Neuronal stem cell (in vitro differentiated cells): ENCODE data around the gene CAVIN4.

Experiments used
- DNase-seq: peaks from one replicate; pipeline ENCODE4 v3.0.0-alpha.2; 2013; ENCODE audit warnings: low spot score
- H2AFZ ChIP-seq: one replicate; pipeline ENCODE4 v1.6.1; 2013; ENCODE audit warnings: mild to moderate bottlenecking, low read length, inconsistent platforms
- H2AK5ac ChIP-seq: 2 replicates; pipeline ENCODE4 v1.6.1; 2013; ENCODE audit warnings: low read depth, mild to moderate bottlenecking, inconsistent platforms, low read length, moderate library complexity, mixed read lengths
- H2BK120ac ChIP-seq: 2 replicates; pipeline ENCODE4 v1.6.1; 2013; ENCODE audit warnings: low read depth, mild to moderate bottlenecking, inconsistent platforms, low read length, moderate library complexity, mixed read lengths
- H2BK12ac ChIP-seq: one replicate; pipeline ENCODE4 v1.6.1; 2013; ENCODE audit warnings: low read length, inconsistent platforms
- H2BK15ac ChIP-seq: 2 replicates; pipeline ENCODE4 v1.6.1; 2013; ENCODE audit warnings: mild to moderate bottlenecking, low read length, inconsistent platforms, mixed read lengths
- H2BK5ac ChIP-seq: one replicate; pipeline ENCODE4 v1.6.1; 2013; ENCODE audit warnings: inconsistent platforms, mild to moderate bottlenecking, low read length, moderate library complexity
- H3K14ac ChIP-seq: one replicate; pipeline ENCODE4 v1.6.1; 2013; ENCODE audit warnings: low read length, inconsistent platforms
- H3K18ac ChIP-seq: 2 replicates; pipeline ENCODE4 v1.6.1; 2013; ENCODE audit warnings: low read length, inconsistent platforms
- H3K23ac ChIP-seq: 2 replicates; pipeline ENCODE4 v1.6.1; 2013; ENCODE audit warnings: low read depth, mild to moderate bottlenecking, mixed read lengths, low read length, inconsistent platforms; ENCODE audit not compliant: poor library complexity
- H3K27ac ChIP-seq: replicated peaks from 3 replicates; pipeline ENCODE4 v1.5.1; 2013; ENCODE audit warnings: low read length, inconsistent platforms
- H3K27me3 ChIP-seq, 3 experiments: 2 replicates each; pipeline ENCODE4 v1.6.1; 2013; ENCODE audit warnings: low read length in 3 of 3, mild to moderate bottlenecking in 2 of 3, inconsistent platforms in 1 of 3, low read depth in 1 of 3, mixed read lengths in 1 of 3, moderate library complexity in 1 of 3; ENCODE audit not compliant: control insufficient read depth in 3 of 3, insufficient read depth in 3 of 3
- H3K36me3 ChIP-seq, 2 donors: replicated peaks in 1 of 2; 2 replicates each; pipeline ENCODE4 v1.6.1; 2013; ENCODE audit warnings: low read length in 2 of 2; ENCODE audit not compliant: control insufficient read depth in 2 of 2, insufficient read depth in 2 of 2
- H3K4ac ChIP-seq: 2 replicates; pipeline ENCODE4 v1.6.1; 2013; ENCODE audit warnings: inconsistent platforms, mild to moderate bottlenecking, low read length, moderate library complexity
- H3K4me1 ChIP-seq, 2 donors: 1 replicate in 1 of 2; 2 replicates in 1 of 2; pipeline ENCODE4 v1.6.1; 2013; ENCODE audit warnings: low read length in 2 of 2, low read depth in 1 of 2; ENCODE audit not compliant: control insufficient read depth in 2 of 2, insufficient read depth in 1 of 2
- H3K4me2 ChIP-seq: one replicate; pipeline ENCODE4 v1.6.1; 2013; ENCODE audit warnings: mild to moderate bottlenecking, low read length, inconsistent platforms; ENCODE audit not compliant: insufficient read depth, poor library complexity, severe bottlenecking
- H3K4me3 ChIP-seq, 2 donors: 2 replicates each; pipeline ENCODE4 v1.5.1; 2013; ENCODE audit warnings: low read length in 2 of 2, mild to moderate bottlenecking in 2 of 2, inconsistent platforms in 1 of 2, moderate library complexity in 1 of 2
- H3K79me1 ChIP-seq: one replicate; pipeline ENCODE4 v1.6.1; 2013; ENCODE audit warnings: low read depth, mild to moderate bottlenecking, inconsistent platforms, low read length, moderate library complexity
- H3K9ac ChIP-seq: one replicate; pipeline ENCODE4 v1.6.1; 2013; ENCODE audit warnings: mild to moderate bottlenecking, low read depth, low read length, inconsistent platforms; ENCODE audit not compliant: poor library complexity
- H3K9me3 ChIP-seq, 2 donors: replicated peaks in 1 of 2; 2 replicates each; pipeline versions ENCODE3 to v1.6.1; 2013; ENCODE audit warnings: low read length in 2 of 2, mild to moderate bottlenecking in 2 of 2, inconsistent platforms in 1 of 2, low read depth in 1 of 2, mixed read lengths in 1 of 2, moderate library complexity in 1 of 2; ENCODE audit not compliant: control insufficient read depth in 2 of 2, insufficient read depth in 1 of 2
- H4K8ac ChIP-seq: one replicate; pipeline ENCODE4 v1.6.1; 2013; ENCODE audit warnings: low read depth, mild to moderate bottlenecking, inconsistent platforms, low read length, moderate library complexity
- H4K91ac ChIP-seq: one replicate; pipeline ENCODE4 v1.6.1; 2013; ENCODE audit warnings: low read length, low read depth, mild to moderate bottlenecking, inconsistent platforms; ENCODE audit not compliant: poor library complexity
- whole genome bisulfite sequencing, 2 donors: extraction: QIAGEN DNeasy Blood & Tissue Kit; methylation state at CpG; one replicate each; pipeline ENCODE4 v1.1.7; 2013; ENCODE audit warnings: missing lambda C conversion rate in 2 of 2, mixed read lengths in 1 of 2; ENCODE audit not compliant: insufficient read length in 2 of 2, insufficient replicate concordance in 1 of 2; ENCODE audit errors: extremely low coverage in 2 of 2; 5-methylcytosine and 5-hydroxymethylcytosine counted together

CAVIN4 gene

DNA sequence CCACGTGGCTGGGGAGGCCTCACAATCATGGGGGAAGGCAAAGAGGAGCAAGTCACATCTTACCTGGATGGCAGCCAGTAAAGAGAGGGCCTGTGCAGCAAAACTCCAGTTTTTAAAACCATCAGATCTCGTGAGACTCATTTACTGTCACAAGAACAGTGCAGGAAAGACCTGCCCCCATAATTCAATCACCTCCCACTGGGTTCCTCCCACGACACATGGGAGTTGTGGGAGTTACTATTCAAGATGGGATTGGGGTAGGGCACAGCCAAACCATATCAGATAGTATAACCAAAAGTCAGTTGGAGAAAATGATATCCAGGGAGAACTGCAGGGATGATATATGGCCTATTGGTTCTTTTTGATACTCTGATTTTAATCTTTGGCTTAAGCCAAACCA is 10.0 kb upstream of the CAVIN4 start:
- no peak overlapping the region for H2BK5ac ChIP-seq
- H3K4me3 ChIP-seq: no peak overlapping the region

DNA sequence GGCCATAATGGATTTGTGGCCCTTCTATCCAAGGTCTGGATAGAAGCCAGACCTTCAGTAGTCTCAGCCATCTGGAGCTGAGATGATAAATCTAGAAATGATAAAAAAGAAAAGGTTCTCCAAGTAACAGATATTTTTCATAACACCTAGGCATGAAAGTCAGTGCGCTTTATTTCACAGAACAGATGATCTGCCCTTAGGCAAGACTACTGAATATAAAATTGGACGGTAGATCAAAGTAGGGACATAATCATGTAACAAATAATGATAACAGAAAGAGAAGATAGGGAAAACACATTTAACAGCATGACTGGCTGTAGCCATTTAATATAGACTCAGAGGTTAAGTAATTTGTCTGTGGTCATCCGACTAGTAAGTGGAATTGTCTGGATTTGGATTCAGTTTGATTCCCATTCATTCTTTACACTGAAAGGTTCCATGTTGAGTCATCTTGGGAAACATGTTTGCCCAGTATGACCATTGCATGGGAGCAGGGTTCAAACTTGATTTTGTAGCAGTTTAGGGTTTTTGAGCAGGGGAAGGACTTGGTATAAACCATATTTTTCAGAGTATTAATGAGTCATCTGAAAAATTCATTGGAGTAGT is 4.1 kb upstream of the CAVIN4 start:
- Histone ChIP-seq H3K27ac (no peak overlapping the region), H3K36me3 (peaks cover 17 to 100% of the 10 kb centered on the region in 2 donors), H3K4me2 (no peak overlapping the region), H2BK120ac (no peak overlapping the region), H3K18ac (no peak overlapping the region), H4K8ac (no peak overlapping the region), H3K4ac (no peak overlapping the region), H3K27me3 (no peaks in the 10 kb centered on the region), H3K14ac (no peak overlapping the region), H4K91ac (no peak overlapping the region), H2BK12ac (no peak overlapping the region), H2BK5ac (no peak overlapping the region), H3K9ac (no peak overlapping the region), H3K79me1 (no peaks in the 10 kb centered on the region), H3K9me3 (peaks cover 0 to 10% of the 10 kb centered on the region in 2 donors), H2AK5ac (no peak overlapping the region), H2BK15ac (no peak overlapping the region), H3K23ac (no peak overlapping the region), H3K4me3 (no peak overlapping the region), H2AFZ (no peak overlapping the region), H3K4me1 (no peaks in the 10 kb centered on the region)
- no peak for DNase-seq
- no CpG with 5 or more reads among the region's 3 CpGs for WGBS, 2 donors

More for the DNA sequence above, 10.0 kb upstream of the CAVIN4 start:
- H2BK120ac ChIP-seq: no peak overlapping the region
- DNase-seq: no peak
- H3K36me3 ChIP-seq: peaks cover 23 to 97% of the 10 kb centered on the region in 2 donors
- WGBS, 2 donors: no CpG with 5 or more reads among the region's 3 CpGs
- H2AFZ ChIP-seq: no peak overlapping the region
- H2AK5ac ChIP-seq: no peak overlapping the region
- no peak overlapping the region for H3K4me2 ChIP-seq
- H3K27ac ChIP-seq: no peak overlapping the region
- peaks cover 0 to 10% of the 10 kb centered on the region in 2 donors for H3K9me3 ChIP-seq
- H3K23ac ChIP-seq: no peak overlapping the region
- no peaks in the 10 kb centered on the region for H3K27me3 ChIP-seq
- no peak overlapping the region for H3K14ac ChIP-seq
- H3K79me1 ChIP-seq: no peaks in the 10 kb centered on the region
- H4K91ac ChIP-seq: no peak overlapping the region
- H3K4me1 ChIP-seq: no peaks in the 10 kb centered on the region
- H2BK12ac ChIP-seq: no peak overlapping the region
- no peak overlapping the region for H3K18ac ChIP-seq
- no peak overlapping the region for H2BK15ac ChIP-seq
- H3K9ac ChIP-seq: no peak overlapping the region
- no peak overlapping the region for H3K4ac ChIP-seq
- H4K8ac ChIP-seq: no peak overlapping the region

DNA sequence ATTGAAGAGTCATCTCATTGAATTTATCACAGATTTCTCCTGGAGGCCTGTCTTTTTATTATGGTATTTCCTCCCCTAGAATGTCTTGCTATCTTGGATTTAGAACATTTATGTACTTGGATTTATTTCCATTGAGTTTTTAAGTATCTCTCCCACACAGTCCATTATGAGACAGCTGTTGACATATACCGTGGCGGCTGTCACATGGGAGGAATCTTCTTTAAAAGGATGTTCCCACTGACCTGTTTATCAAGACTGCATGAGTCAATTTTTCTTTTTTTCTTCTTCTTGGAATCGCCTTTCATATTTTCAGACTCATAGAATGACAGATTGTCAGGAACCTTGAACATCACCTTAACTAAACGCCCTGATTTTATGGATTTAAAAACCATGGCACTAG is 2.9 kb upstream of the CAVIN4 start:
- H2BK12ac ChIP-seq: no peak overlapping the region
- no peak for DNase-seq
- H3K27me3 ChIP-seq: no peaks in the 10 kb centered on the region
- no peak overlapping the region for H3K23ac ChIP-seq
- H3K4ac ChIP-seq: no peak overlapping the region
- H3K18ac ChIP-seq: no peak overlapping the region
- no peaks in the 10 kb centered on the region for H3K79me1 ChIP-seq
- WGBS, 2 donors: no CpG with 5 or more reads among the region's 4 CpGs
- H3K27ac ChIP-seq: no peak overlapping the region
- no peak overlapping the region for H2AK5ac ChIP-seq
- no peaks in the 10 kb centered on the region for H3K9me3 ChIP-seq
- H3K4me1 ChIP-seq: no peaks in the 10 kb centered on the region
- H2BK120ac ChIP-seq: no peak overlapping the region
- peaks cover 17 to 100% of the 10 kb centered on the region in 2 donors for H3K36me3 ChIP-seq
- no peak overlapping the region for H3K4me2 ChIP-seq
- no peak overlapping the region for H2AFZ ChIP-seq
- no peak overlapping the region for H3K4me3 ChIP-seq
- no peak overlapping the region for H3K14ac ChIP-seq
- no peak overlapping the region for H4K91ac ChIP-seq
- H3K9ac ChIP-seq: no peak overlapping the region
- no peak overlapping the region for H4K8ac ChIP-seq
- no peak overlapping the region for H2BK15ac ChIP-seq
- H2BK5ac ChIP-seq: no peak overlapping the region

DNA sequence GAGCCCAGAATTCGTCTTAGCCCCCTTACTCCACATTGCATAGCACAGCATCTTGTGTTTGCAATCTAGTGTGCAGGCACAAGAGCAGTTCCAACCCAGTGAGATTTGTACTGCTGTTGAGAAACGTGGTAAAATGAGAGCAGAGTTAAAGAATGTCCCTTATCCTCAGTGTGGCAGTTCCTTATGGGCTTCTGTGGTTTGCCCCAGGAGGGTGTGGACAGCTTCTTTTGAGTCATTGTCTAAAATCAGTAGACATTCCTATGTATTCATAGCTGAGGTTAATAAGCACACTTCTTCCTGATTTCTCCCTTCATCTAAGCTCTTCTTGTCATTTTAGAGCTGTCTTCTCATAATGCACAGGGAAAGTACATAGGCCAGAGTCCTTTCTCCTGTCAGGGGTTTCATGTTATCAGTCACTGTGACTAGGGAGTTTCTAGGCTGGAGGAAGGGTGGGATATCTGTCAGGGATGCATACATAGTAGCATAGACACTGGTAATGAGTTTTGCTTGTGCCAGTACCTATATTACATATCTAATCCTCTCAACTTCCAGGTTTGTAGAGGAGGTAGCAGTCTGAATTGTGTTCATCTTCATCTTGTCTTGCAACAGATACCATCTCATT is 2.0 kb upstream of the CAVIN4 start:
- Histone ChIP-seq H3K4me3 (no peak overlapping the region), H3K36me3 (peaks cover 14 to 100% of the 10 kb centered on the region in 2 donors), H2BK120ac (no peak overlapping the region), H3K18ac (no peak overlapping the region), H3K27ac (no peak overlapping the region), H4K8ac (no peak overlapping the region), H3K4me2 (no peak overlapping the region), H2BK5ac (no peak overlapping the region), H3K27me3 (no peaks in the 10 kb centered on the region), H3K23ac (no peak overlapping the region), H2AK5ac (no peak overlapping the region), H3K14ac (no peak overlapping the region), H4K91ac (no peak overlapping the region), H2BK12ac (no peak overlapping the region), H3K9me3 (no peaks in the 10 kb centered on the region), H2AFZ (no peak overlapping the region), H3K4me1 (no peaks in the 10 kb centered on the region), H3K9ac (no peak overlapping the region), H3K4ac (no peak overlapping the region), H2BK15ac (no peak overlapping the region), H3K79me1 (no peaks in the 10 kb centered on the region)
- no peak for DNase-seq
- no CpG with 5 or more reads among the region's 2 CpGs for WGBS, 2 donors
